KMS-11 (cell line): ENCODE measurements around the gene PCSK6.

Source experiments
- H2AFZ ChIP-seq: fragments of 200-600 bp; sonication (generic); 2 replicates; pipeline ENCODE4 v1.6.1; 2016; ENCODE audit warnings: antibody characterized with exemption, mixed run types, low read depth
- H3K27ac ChIP-seq: fragments of 200-600 bp; sonication (generic); 2 replicates; pipeline ENCODE4 v1.6.1; 2016; ENCODE audit warnings: mild to moderate bottlenecking, mixed run types
- H3K27me3 ChIP-seq: fragments of 200-600 bp; sonication (generic); 2 replicates; pipeline ENCODE4 v1.6.1; 2017; ENCODE audit warnings: mild to moderate bottlenecking, low read depth, mixed run types, moderate library complexity; ENCODE audit not compliant: insufficient read depth
- H3K36me3 ChIP-seq: fragments of 200-600 bp; sonication (generic); 2 replicates; pipeline ENCODE4 v1.6.1; 2017; ENCODE audit warnings: mild to moderate bottlenecking, mixed run types; ENCODE audit not compliant: insufficient read depth
- H3K4me1 ChIP-seq: fragments of 200-600 bp; sonication (generic); 2 replicates; pipeline ENCODE4 v1.6.1; 2016; ENCODE audit warnings: mild to moderate bottlenecking, low read depth, mixed run types; ENCODE audit not compliant: poor library complexity, severe bottlenecking
- H3K4me2 ChIP-seq: fragments of 200-600 bp; sonication (generic); 2 replicates; pipeline ENCODE4 v1.7.0; 2016; ENCODE audit warnings: mild to moderate bottlenecking, mixed run types
- H3K4me3 ChIP-seq: fragments of 200-600 bp; sonication (generic); IDR thresholded peaks from 2 replicates; pipeline ENCODE4 v1.6.1; 2017; ENCODE audit warnings: low read depth, low read length, mixed read lengths; ENCODE audit not compliant: insufficient read depth
- H3K79me2 ChIP-seq: fragments of 200-600 bp; sonication (generic); 2 replicates; pipeline ENCODE4 v1.6.1; 2016; ENCODE audit warnings: low read depth, mixed run types; ENCODE audit not compliant: insufficient read depth
- H3K9ac ChIP-seq: fragments of 200-600 bp; sonication (generic); 2 replicates; pipeline ENCODE4 v1.6.1; 2016; ENCODE audit warnings: mild to moderate bottlenecking, mixed run types
- H4K20me1 ChIP-seq: fragments of 200-600 bp; sonication (generic); 2 replicates; pipeline ENCODE4 v1.6.1; 2016; ENCODE audit warnings: mild to moderate bottlenecking, mixed run types; ENCODE audit not compliant: insufficient read depth
- CTCF ChIP-seq: fragments of 200-600 bp; sonication (generic); conservative IDR thresholded peaks from 2 replicates; pipeline ENCODE4 v1.6.1; 2017; ENCODE audit warnings: low read depth, mild to moderate bottlenecking, antibody characterized with exemption, low read length, moderate library complexity, mixed read lengths

PCSK6 gene

GRCh38 chr15:101499863-101500713 lies 10.6 kb upstream of the PCSK6 start:
- H3K4me1 ChIP-seq: peaks cover 12% of the 10 kb centered on the region
- H3K36me3 ChIP-seq: no peaks in the 10 kb centered on the region
- no peaks in the 10 kb centered on the region for H3K79me2 ChIP-seq
- H3K27me3 ChIP-seq: no peaks in the 10 kb centered on the region
- H3K27ac ChIP-seq: no peak overlapping the region
- TF ChIP-seq CTCF: no peak
- H3K4me2 ChIP-seq: peak overlapping the region; percentile 38; the same call in 1 of the 2 replicates
- H3K9ac ChIP-seq: peak overlapping the region; percentile 19; the same call in 1 of the 2 replicates
- peak overlapping the region; percentile 36; the same call in 1 of the 2 replicates for H2AFZ ChIP-seq
- no peak overlapping the region for H3K4me3 ChIP-seq
- no peaks in the 10 kb centered on the region for H4K20me1 ChIP-seq

GRCh38 chr15:101498717-101499480 lies 9.4 kb upstream of the PCSK6 start:
- H2AFZ ChIP-seq: no peak overlapping the region
- no peaks in the 10 kb centered on the region for H3K27me3 ChIP-seq
- no peaks in the 10 kb centered on the region for H3K36me3 ChIP-seq
- no peak overlapping the region for H3K4me3 ChIP-seq
- TF ChIP-seq CTCF: no peak
- H3K27ac ChIP-seq: no peak overlapping the region
- no peaks in the 10 kb centered on the region for H3K79me2 ChIP-seq
- H3K9ac ChIP-seq: no peak overlapping the region
- no peaks in the 10 kb centered on the region for H4K20me1 ChIP-seq
- no peak overlapping the region for H3K4me2 ChIP-seq
- peaks cover 12% of the 10 kb centered on the region for H3K4me1 ChIP-seq

- Histone ChIP-seq H3K4me2 (no peak overlapping the region), H3K4me3 (no peak overlapping the region), H3K79me2 (no peaks in the 10 kb centered on the region), H3K36me3 (no peaks in the 10 kb centered on the region), H3K9ac (no peak overlapping the region), H3K4me1 (peaks cover 12% of the 10 kb centered on the region), H3K27ac (no peak overlapping the region), H3K27me3 (no peaks in the 10 kb centered on the region), H2AFZ (no peak overlapping the region), H4K20me1 (no peaks in the 10 kb centered on the region)
- no peak for TF ChIP-seq CTCF
Observed at GRCh38 chr15:101498076-101498716, 8.7 kb upstream of the PCSK6 start.

DNA sequence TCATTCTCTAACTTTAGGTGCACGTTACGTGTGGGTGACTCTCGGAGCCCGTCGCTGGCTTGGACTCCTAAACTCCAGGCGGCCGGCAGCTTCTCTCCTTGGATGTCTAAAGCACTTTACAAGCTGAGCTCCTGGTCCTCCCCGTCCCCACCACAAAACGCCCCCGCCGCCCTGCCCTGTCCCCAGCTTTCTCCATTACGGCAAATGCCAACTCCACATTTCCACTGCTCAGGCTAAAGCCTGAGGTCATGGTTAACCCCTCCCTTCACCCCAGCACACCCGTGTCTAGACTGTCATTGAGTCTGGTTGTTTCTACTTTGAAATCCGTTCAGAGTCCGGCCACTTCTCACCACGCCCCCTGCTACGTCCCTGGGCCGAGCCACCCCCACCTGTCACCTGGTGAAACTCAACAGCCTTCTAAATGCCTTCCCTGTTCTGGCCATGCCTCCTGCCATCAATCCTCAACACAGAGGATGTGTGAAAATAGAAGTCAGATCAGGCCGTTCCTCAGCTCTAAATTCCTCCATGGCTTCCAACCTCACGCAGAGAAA lies 8.1 kb upstream of the PCSK6 start:
- Histone ChIP-seq H3K4me2 (no peak overlapping the region), H3K36me3 (no peaks in the 10 kb centered on the region), H3K79me2 (no peaks in the 10 kb centered on the region), H3K9ac (no peak overlapping the region), H4K20me1 (no peaks in the 10 kb centered on the region), H2AFZ (no peak overlapping the region), H3K27ac (no peak overlapping the region), H3K27me3 (no peaks in the 10 kb centered on the region), H3K4me1 (peaks cover 12% of the 10 kb centered on the region), H3K4me3 (no peak overlapping the region)
- no peak for TF ChIP-seq CTCF
